T1000 (cell line): ENCODE results near the gene SPG11.

Experiments
- DNase-seq: peaks from one replicate; lab custom pipeline; 2025; ENCODE audit warnings: mixed read lengths; lab: John Stamatoyannopoulos, UW

The SPG11 gene

DNA sequence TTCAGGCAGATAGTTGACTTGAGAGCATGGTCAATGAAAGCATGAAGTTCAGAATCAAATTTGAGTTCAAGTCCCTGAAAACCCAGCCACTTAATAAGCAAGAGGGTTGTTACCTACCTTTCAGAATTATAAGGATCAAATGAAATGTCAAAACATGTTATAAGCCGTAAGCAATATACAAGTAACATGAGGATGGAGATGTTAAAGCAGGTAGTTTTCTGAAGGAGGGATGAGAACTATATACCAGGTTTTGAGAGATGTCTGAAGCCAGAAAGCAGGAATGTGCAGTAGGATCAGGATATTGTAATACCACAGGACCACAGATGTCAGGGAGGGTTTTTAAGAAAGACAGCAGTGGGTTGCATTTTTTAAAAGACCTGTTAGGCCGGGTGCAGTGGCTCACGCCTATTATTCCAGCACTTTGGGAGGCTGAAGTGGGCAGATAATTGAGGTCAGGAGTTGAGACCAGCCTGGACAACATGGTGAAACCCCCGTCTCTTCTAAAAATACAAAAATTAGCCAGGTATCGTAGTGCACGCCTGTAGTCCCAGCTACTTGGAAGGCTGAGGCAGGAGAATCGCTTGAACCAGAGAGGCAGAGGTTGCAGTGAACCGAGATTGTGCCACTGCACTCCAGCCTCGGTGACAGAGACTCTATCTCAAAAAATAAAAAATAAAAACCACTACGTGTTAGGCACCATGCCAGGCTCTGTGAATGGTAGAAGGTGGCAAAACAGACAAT, 133.4 kb downstream of the SPG11 start:
- no peak for DNase-seq

DNA sequence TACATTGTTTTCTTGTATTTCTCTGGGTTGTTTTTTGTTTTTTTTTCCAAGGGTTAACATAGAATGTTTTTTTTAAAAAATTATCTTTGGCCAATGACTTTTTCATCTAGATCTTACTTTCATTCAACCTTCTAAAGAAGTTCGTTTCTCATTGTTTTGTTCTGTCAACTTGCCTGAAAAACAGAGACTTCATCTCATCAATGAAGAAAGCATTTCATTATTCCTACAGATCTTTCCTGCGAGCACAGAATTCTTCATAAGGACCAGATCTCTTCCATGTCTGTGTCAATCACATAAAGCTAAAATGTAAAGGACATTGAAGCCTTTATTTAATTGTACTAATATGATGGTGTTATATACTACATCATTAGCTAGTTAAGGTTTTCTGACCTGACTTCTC, 136.2 kb downstream of the SPG11 start:
- DNase-seq = no peak

DNA sequence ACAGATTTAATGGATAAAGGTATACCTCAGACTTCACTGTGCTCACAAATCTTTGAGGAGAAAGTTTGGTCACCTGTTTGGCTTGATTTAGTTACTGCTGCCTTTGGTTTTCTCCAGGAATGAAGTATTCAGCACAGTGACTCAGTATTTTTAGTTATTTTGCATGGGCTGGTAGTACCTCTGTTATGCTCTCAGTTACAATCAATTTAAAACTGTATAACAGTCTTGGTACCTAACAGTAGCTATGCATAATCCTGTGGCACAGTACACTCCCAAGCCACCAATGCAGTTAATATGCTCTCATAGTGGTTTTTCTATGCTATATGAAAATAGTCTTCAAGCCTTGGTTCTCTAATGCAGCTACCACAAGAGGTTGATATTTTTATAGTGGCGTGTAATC, 138.4 kb downstream of the SPG11 start:
- no peak for DNase-seq

DNA sequence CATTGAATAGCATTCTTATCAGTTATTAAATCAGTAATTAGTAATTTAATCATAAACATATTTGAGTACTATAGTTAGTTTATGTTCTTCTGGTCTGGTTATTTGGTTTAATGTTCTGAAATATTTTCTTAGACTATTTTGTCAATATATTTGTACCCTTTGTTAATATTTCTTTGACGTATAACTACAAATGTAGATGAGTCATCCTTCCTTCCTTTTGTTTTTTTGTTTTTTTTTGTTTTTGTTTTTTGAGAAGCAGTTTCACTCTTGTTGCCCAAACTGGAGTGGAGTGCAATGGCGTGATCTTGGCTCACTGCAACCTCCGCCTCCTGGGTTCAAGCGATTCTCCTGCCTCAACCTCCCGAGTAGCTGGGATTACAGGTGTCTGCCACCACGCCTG, 143.9 kb downstream of the SPG11 start:
- DNase-seq = no peak

DNA sequence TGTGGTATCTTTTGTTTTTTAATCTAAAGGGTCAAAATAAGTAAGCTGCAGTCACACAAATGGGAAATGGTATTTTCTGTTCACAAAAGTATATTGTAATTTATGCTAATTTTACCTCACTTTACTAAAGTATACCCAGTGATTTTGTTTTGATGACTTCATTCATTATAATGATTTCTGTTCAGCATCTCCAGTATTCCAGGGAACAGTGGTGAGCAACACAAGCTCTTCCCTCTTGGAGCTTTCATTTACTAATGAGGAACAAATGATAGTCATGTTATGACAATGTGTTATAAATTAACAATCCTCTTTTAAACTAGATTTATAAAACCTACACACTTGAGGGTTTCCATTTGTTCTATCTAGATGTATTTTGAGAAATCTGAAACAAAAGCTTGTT, 147.0 kb downstream of the SPG11 start:
- no peak for DNase-seq
